KOPT-K1 (cell line): Measurements from ENCODE around the gene ADPGK.
A peak's percentile ranks its signal among the peaks of the same experiment; 100 is the strongest.
"Not testable (repeated sequence)": the region's sequence is repeated elsewhere in the genome, so short reads cannot be mapped to it uniquely, and the experiment has no call there.

ENCODE experiments used
- H3K27ac ChIP-seq: fragments of 200-600 bp; sonication (generic); 2 replicates; pipeline ENCODE4 v1.5.1; 2016; ENCODE audit warnings: antibody characterized with exemption, mild to moderate bottlenecking, low read depth, low read length; ENCODE audit not compliant: poor library complexity, severe bottlenecking
- H3K36me3 ChIP-seq: fragments of 200-600 bp; sonication (generic); 2 replicates; pipeline ENCODE4 v1.5.1; 2017; ENCODE audit warnings: antibody characterized with exemption, mild to moderate bottlenecking, low read length, moderate library complexity; ENCODE audit not compliant: insufficient read depth
- H3K9me3 ChIP-seq: fragments of 200-600 bp; sonication (generic); 2 replicates; pipeline ENCODE4 v1.5.1; 2017; ENCODE audit warnings: antibody characterized with exemption, low read length, mild to moderate bottlenecking; ENCODE audit not compliant: insufficient read depth, poor library complexity, severe bottlenecking

ADPGK gene

GRCh38 chr15:72783640-72784455 lies at the start of gene ADPGK:
Gene ADPGK, minus strand, starts transcription at chr15:72783758. Its CDS starts 67 bp downstream, at chr15:72783691.
- peak within 1 kb of the TSS; percentile 68 for H3K27ac ChIP-seq
- H3K36me3 ChIP-seq: peaks cover 30% of the 10 kb centered on the region
- no peaks in the 10 kb centered on the region for H3K9me3 ChIP-seq

DNA sequence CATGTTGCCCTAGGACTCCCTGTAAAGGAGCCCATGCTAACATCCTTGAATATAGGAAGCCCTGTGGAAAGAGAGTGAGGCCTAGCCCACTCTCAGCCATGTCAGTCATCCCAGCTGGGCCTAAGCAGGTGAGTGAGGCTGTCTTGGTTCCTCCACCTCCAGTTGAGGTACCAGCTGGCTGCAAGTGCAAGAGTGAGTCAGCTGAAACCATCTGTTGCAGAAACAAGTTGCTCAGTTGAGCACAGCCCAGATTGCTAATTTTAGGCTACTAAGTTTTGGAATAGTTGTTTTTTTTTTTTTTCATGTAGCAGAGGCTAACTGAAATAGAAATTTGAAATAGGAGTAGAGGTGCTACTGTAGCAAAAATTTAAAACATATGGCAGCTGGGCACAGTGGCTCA lies 43.7 kb upstream of the ADPGK start:
- no peaks in the 10 kb centered on the region for H3K36me3 ChIP-seq
- no peaks in the 10 kb centered on the region for H3K9me3 ChIP-seq
- H3K27ac ChIP-seq: no peak overlapping the region

DNA sequence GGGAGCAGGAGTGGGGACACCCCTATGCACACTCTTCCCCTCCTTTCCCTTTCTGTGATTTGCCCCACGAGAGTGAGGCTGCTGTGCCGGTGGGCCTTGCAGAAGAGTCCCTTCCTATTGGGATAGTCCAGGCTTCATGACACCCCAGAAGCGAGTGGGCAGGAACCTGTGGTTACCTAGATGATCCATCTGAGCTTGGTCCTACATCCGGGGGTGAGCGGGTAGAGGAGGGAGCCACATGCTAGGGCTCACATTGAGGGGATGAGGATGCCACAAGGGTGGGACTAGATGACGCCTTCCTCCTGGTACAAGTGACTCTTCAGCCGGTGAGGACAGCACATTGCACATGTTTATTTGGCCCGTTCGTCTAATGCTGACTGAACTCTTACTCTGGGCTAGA lies 43.1 kb upstream of the ADPGK start:
- Histone ChIP-seq H3K27ac (no peak overlapping the region), H3K9me3 (no peaks in the 10 kb centered on the region), H3K36me3 (no peaks in the 10 kb centered on the region)

GRCh38 chr15:72825829-72826228 lies 42.3 kb upstream of the ADPGK start:
- Histone ChIP-seq H3K27ac (no peak overlapping the region), H3K36me3 (no peaks in the 10 kb centered on the region), H3K9me3 (no peaks in the 10 kb centered on the region)

GRCh38 chr15:72824781-72825180 lies 41.2 kb upstream of the ADPGK start:
- H3K27ac ChIP-seq: no peak overlapping the region
- H3K36me3 ChIP-seq: no peaks in the 10 kb centered on the region
- no peaks in the 10 kb centered on the region for H3K9me3 ChIP-seq

GRCh38 chr15:72824112-72824511 lies 40.6 kb upstream of the ADPGK start:
- Histone ChIP-seq H3K36me3 (no peaks in the 10 kb centered on the region), H3K9me3 (no peaks in the 10 kb centered on the region), H3K27ac (no peak overlapping the region)

- no peak overlapping the region for H3K27ac ChIP-seq
Measured at GRCh38 chr15:72820278-72820677, 36.7 kb upstream of the ADPGK start.

GRCh38 chr15:72818632-72819031 lies 35.1 kb upstream of the ADPGK start:
- Histone ChIP-seq H3K27ac (no peak overlapping the region), H3K9me3 (no peaks in the 10 kb centered on the region), H3K36me3 (no peaks in the 10 kb centered on the region)

More at GRCh38 chr15:72820278-72820677, 36.7 kb upstream of the ADPGK start:
- H3K9me3 ChIP-seq: no peaks in the 10 kb centered on the region
- no peaks in the 10 kb centered on the region for H3K36me3 ChIP-seq

DNA sequence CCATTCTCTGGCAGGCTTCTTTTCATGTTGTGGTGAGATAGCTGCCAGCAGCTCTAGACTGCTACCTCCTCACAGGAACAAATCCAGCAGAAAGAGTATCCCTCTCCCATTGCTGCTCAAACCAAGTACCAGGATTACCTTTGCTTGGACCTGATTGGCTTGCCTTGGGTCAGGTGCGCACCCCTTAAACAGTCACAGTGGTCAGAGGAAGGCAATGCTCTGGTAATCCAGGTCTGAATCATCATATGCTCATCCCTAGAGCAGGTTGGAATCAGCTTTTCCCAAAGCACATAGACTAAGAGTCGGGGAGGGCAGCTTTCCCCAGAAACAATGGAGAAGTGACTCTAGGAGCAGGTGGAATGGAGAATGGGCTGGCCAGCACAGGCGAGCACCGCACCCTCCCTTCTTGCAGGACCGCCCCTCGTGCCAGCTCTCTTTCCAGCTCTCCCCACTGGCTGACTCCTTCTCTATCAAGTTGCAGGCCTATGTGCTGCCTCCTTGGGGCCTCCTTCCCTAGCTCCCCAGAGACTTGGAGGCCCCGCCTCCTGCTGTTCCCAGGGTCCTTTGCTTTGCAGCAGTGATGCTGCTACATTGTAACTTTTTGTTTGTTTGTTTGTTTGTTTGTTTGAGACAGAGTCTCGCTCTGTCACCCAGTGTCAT lies 29.9 kb upstream of the ADPGK start:
- Histone ChIP-seq H3K27ac (no peak overlapping the region), H3K36me3 (no peaks in the 10 kb centered on the region), H3K9me3 (no peaks in the 10 kb centered on the region)

GRCh38 chr15:72809329-72809728 lies 25.8 kb upstream of the ADPGK start:
- no peak overlapping the region for H3K27ac ChIP-seq
- H3K36me3 ChIP-seq: no peaks in the 10 kb centered on the region
- H3K9me3 ChIP-seq: no peaks in the 10 kb centered on the region

DNA sequence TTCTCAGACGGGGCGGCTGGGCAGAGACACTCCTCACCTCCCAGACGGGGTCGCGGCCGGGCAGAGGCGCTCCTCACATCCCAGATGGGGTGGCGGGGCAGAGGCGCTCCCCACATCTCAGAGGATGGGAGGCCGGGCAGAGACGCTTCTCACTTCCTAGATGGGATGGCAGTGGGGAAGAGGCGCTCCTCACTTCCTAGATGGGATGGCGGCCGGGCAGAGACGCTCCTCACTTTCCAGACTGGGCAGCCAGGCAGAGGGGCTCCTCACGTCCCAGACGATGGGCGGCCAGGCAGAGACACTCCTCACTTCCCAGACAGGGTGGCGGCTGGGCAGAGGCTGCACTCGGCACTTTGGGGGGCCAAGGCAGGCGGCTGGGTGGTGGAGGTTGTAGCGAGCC lies 23.8 kb upstream of the ADPGK start:
- H3K36me3 ChIP-seq, H3K9me3 ChIP-seq, H3K27ac ChIP-seq: not testable (repeated sequence)

DNA sequence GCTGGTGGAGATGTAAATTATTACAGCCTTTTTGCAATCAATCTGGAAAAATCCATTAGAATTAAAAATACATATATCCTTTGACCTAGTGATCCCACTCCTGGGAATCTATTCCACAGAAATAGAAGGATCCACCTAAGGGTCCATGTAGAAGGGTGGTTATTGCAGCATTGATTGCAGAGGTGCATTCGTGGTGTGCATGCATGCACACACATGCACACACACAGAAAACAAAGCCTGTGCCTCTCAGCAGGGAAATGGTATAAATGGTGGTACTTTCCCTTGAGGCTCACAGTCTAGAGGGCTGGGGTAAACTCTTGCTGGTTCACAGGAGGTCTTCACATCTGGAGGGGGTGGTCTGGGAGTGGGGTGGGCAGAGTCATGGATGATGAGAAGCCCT lies 19.4 kb upstream of the ADPGK start:
- no peaks in the 10 kb centered on the region for H3K36me3 ChIP-seq
- H3K9me3 ChIP-seq: no peaks in the 10 kb centered on the region
- no peak overlapping the region for H3K27ac ChIP-seq

DNA sequence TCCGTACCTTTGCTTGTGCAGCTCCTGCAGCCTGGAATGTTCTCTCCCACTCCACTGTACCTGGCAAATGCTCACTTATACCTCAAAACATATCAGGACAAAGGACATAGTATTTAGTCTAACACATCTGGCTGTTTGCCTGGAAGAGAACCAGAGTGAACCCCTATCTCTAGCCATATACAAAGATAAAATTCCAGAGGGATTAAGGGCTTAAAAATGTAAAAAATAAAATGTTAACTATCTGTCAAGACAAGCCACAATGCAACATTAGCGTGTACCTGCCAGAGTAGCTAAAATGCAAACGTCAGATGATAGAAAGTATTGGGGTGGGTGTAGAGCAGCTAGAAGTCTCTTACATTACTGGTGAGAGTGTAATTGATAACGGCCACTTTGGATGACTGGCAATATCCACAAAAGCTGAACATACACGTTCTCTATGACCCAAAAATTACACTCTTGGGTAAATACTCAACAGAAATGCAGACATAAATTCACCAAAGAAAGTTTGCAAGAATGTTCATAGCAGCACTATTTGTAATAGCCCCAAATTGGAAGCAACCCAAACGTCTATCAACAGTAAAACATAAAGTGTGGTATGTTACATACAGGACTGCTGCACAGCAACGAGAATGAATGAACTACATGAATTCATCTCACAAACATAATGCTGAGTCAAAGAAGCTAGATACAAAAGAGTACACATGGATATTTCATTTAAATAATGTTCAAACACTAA lies 18.2 kb upstream of the ADPGK start:
- H3K27ac ChIP-seq: no peak overlapping the region
- no peaks in the 10 kb centered on the region for H3K9me3 ChIP-seq
- H3K36me3 ChIP-seq: no peaks in the 10 kb centered on the region

- H3K27ac ChIP-seq: no peak overlapping the region
- H3K36me3 ChIP-seq: no peaks in the 10 kb centered on the region
- no peaks in the 10 kb centered on the region for H3K9me3 ChIP-seq
Measured at GRCh38 chr15:72800833-72801481, 17.4 kb upstream of the ADPGK start.

GRCh38 chr15:72797834-72798233 lies 14.3 kb upstream of the ADPGK start:
- Histone ChIP-seq H3K27ac (no peak overlapping the region), H3K36me3 (no peaks in the 10 kb centered on the region), H3K9me3 (no peaks in the 10 kb centered on the region)
